NCI-H774 (cell line): ENCODE results near the gene KIAA1210.

Experiments
- DNase-seq: peaks from one replicate; lab custom pipeline; 2025; lab: John Stamatoyannopoulos, UW

The KIAA1210 gene

GRCh38 chrX:119090627-119091026, 37.0 kb downstream of the KIAA1210 start:
- no peak for DNase-seq

DNA sequence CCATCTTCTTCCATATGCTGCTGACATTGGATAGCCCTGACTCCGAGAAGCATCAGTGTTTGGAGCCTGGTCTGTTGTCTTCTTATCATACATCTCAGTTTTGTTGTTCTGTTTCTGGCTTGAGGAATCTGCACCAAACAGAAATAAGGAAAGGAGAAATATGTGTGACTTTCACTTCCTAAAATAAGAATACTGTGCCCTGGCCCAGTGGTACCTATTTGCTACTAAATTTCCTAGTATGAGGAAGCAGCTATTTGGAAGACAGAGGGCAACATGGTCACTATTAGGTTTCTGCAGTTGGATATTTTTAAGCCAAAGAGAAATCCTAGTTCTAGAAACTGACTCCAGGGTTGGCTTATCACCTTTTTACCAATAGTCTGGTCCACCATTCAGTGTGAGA, 38.0 kb downstream of the KIAA1210 start:
- no peak for DNase-seq

GRCh38 chrX:119087121-119087520, 40.5 kb downstream of the KIAA1210 start:
- DNase-seq, result no peak

DNA sequence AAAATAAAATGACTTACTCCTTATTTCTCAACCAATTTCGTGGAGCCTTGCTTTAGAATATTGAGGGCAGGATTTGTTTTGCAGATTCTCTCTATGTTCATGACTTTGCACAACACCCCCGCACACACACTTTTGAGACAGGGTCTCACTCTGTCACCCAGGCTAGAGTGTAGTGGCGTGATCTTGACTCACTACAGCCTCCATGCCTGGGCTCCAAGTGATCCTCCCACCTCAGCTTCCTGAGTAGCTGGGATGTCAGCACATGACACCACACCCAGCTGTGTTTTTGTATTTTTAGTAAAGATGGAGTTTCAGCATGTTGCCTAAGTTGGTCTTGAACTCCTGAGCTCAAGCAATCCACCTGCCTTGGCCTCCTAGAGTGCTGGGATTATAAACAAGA, 42.8 kb downstream of the KIAA1210 start:
- DNase-seq, result no peak

GRCh38 chrX:119082278-119082677, 45.3 kb downstream of the KIAA1210 start:
- DNase-seq, result no peak

DNA sequence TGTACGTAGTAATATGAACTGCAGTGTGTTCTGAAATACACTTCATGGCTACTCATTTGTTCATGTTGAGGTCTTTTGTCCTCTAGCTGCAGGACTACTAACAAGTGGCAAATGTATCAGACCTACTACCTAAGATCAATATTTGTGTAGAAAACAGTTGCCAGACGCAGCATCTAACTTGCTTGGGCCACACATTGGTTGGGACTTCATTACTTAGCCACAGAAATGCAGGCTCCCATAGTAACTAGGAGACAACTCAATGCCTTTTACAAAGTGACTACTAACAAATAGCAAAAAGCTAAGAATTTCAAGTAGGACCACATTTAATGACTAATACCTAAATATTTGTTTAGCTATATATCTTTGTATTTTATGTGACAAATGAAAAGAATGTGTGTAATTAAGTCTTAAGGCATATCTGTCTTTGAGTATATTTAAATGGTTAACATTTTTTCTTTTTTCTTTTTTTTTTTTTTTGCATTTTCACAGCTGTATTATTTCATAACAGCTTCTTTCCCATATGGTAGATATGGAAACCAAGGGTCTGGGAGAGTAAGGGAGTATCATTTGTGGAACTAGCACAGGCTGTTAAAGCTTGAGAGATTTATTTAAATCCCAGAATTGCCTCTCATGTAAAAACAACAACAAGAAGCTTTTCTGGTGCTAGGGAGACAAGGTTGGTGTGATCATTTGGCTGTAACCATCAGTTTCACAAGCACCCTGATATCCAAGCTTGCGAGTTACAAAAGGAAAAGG, 52.2 kb downstream of the KIAA1210 start:
- peak; percentile 39 for DNase-seq

DNA sequence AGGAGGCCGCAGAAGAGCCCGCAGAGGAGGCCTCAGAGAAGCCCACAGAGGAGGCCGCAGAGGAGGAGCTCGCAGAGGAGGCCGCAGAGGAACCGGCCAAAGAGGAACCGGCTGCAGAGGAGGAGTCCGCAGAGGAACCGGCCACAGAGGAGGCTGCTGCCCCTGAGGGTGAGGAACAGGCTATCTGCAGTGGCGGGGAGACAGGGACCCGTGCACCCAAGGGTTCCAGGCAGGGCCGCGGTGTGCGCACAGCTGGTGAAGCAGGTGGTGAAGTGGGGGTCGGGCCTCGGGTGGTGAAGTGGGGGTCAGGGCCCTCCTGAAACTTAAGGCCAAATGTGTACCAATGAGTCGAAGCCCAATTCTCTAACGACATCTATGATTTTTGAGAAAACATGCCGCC, 53.7 kb downstream of the KIAA1210 start:
- DNase-seq, result no peak

- no peak for DNase-seq
These were observed 54.3 kb downstream of the KIAA1210 start for GRCh38 chrX:119073200-119073905.

- no peak for DNase-seq
These were observed 54.9 kb downstream of the KIAA1210 start, which contains the start of gene CT47C1 for GRCh38 chrX:119072744-119073143. Gene CT47C1, plus strand, starts transcription at chrX:119072993. Its CDS starts 233 bp downstream, at chrX:119073226.

DNA sequence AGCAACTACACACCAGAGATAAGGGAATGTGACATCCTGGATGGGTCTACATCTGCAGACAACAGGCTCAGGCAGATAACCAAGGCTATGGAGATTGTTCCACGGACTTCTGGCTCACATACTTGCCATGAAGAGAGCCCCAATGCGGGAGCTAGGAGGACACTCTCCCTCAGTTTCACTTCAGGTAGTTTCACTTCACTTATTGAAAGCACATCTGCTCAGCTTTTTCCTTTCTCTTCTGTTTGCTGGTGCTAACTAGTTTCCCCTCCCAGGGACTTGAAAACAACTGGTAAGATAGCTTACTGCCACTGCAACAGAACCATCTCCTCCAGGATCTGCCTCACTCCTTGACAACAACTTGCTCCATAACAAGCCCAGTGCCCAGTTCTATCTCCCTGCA, 56.2 kb downstream of the KIAA1210 start:
- no peak for DNase-seq

DNA sequence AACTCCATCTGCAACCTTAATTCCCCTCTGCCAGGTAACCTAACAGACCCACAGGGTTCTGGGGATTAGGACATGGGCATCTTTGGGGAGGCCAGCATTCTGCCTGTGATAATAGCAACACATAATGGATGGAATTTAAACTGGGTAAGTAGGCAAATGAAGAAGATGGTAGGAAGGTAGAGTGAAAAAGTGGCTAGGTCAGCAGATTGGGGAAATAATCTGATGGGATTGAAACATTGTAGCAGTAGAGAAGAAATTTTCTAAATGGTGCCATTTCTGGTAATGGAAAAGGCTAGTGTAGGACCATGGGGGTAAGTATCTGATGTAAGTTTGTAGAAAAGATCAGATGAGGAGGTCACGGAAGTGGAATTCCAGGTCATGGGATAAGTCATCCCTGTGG, 57.9 kb downstream of the KIAA1210 start:
- DNase-seq, result no peak

DNA sequence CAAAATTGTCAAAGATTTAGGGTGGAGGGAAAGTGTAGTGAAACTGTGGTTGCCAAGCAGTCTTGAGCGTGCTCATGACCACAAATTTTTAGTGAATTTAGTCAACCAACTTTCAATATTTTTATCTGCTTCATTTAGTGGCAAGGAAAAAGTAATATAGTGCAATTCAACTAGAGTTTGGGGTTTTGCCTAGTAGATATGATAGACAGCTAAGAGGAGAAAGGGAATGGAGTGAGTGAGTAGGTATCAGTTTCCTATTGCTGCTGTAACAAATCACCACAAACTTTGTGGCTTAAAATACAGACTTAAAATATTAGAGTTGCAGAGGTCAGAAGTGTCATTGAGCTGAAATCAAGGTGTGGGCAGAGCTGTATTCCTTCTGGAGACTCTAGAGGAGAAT, 58.5 kb downstream of the KIAA1210 start:
- no peak for DNase-seq

GRCh38 chrX:119067023-119067739, 60.4 kb downstream of the KIAA1210 start:
- DNase-seq, result peak; percentile 43

- no peak for DNase-seq
These were observed 64.2 kb downstream of the KIAA1210 start for GRCh38 chrX:119063428-119063827.

GRCh38 chrX:119062750-119063374, 64.8 kb downstream of the KIAA1210 start:
- no peak for DNase-seq

DNA sequence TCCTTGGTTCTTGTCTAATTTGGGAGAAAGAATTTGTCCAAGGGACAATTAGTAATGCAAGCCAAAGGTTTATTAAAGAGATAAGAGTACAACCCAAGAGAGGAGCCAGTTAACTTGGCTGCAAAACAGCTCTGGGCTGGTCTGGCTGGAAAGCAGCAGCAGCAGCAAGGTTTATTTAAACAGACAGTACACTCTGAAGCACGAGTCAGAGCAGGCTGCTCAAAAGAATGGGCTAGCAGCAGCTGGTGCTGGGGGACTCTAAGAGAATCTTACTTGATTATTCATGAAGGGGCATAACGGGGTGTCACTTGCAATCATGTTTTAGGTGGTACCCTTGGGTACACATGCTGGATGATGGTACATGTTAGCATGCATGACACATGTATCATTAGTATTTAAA, 71.9 kb downstream of the KIAA1210 start:
- DNase-seq, result no peak

DNA sequence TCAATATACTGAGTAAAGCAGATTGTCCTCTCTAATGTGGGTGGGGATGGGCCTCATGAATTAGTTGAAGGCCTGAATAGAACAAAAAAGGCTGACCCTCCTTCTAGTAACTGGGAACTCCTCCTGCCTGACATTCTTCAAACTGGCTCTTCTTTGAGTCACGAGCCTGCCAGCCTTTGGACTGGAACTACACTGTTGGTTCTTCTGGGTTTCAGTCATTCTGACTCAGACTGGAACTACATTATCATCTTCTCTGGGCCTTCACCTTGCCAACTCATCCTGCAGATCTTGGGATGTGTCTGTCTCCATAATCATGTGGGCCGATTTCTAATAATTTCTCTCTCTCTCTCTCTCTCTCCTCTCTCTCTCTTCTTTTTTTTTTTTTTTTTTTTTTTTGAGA, 81.7 kb downstream of the KIAA1210 start:
- no peak for DNase-seq

DNA sequence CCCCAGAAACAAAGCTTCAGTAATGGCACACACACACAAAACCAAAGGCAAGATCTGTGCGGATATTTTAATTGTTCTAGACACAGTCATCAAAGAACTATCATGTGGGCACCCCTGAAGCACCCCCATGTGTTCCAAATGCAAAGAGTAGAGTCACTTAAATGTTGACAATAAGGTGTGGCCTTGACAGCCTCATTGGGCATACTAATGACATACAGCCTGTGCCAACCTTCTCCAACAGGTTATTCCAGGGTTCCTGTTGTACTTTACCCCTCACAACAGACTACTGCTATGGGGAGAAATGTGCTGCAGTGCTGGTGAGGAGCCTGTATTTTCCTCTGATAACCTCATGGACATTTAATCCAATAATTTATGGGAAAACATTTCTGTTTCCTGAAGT, 84.6 kb downstream of the KIAA1210 start:
- no peak for DNase-seq

DNA sequence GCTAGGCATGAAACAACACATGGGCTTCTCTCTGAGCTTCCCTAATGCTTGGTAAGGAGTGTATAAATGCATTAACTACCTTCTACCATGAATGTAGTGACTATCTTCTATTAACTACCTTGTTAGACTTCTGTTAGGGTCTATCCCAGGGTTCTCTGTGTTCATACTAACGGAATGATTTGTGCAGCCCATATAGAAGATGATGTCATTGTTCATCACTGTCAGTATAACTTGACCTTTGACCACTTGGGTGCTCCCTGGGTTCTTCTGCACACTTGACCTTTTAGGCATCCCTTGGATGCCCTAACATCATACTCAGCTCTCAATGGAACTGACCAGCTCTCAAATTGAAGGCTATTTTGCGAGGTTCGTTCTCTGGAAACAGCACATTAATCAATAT, 85.6 kb downstream of the KIAA1210 start:
- no peak for DNase-seq

- no peak for DNase-seq
These were observed 86.4 kb downstream of the KIAA1210 start for GRCh38 chrX:119041175-119041574.

GRCh38 chrX:119040432-119040831, 87.2 kb downstream of the KIAA1210 start:
- DNase-seq, result no peak
